ENCODE results near the gene ELMO1. TPM values are rescaled to one million over a fixed set of nuclear protein-coding genes. Genes with fewer than 3 reads are reported as not detected.

Gene ELMO1
- polyA plus RNA-seq, 1 donor (not counting 4 experiments of a cell fraction or from before 2014, with no cell fraction given): not detected

GRCh38 chr7:37201876-37202198 is 246.8 kb downstream of the ELMO1 start:
- H3K79me2 ChIP-seq (ENCODE audit: control insufficient read depth, insufficient read depth, low read length): no peaks in the 10 kb centered on the region
- TF ChIP-seq EZH2 (IDR thresholded peaks at IDR 0.05; ENCODE audit: low read length) (no peak), CTCF (optimal IDR thresholded peaks at IDR 0.05 in 1 of 3, IDR thresholded peaks at IDR 0.05 in 1 of 3, conservative IDR thresholded peaks at IDR 0.05 in 1 of 3; ENCODE audit: extremely low read depth in 1 of 3, insufficient read depth in 2 of 3, low read length in 3 of 3) (no peak)
- dilution Hi-C loops (cut with MboI; ENCODE audit: extremely low pct_ligation_motif_present, low sequenced_read_pairs): loop anchor here (25.0 kb wide), 1 partner anchor 715 kb away; no protein-coding TSS in a partner anchor
- H3K9me3 ChIP-seq (ENCODE audit: control insufficient read depth, low read depth, low read length): no peaks in the 10 kb centered on the region
- H3K27me3 ChIP-seq (ENCODE audit: control insufficient read depth, extremely low read depth, insufficient read depth, low read length): no peaks in the 10 kb centered on the region
- no peak overlapping the region for H3K4me2 ChIP-seq (ENCODE audit: control insufficient read depth, extremely low read depth, insufficient read depth, low read depth, low read length)
- no peaks in the 10 kb centered on the region for H3K36me3 ChIP-seq (ENCODE audit: control insufficient read depth in 2 of 2, extremely low read depth in 1 of 2, insufficient read depth in 2 of 2, low read length in 2 of 2)
- no peaks in the 10 kb centered on the region for H3K4me1 ChIP-seq (ENCODE audit: control insufficient read depth, extremely low read depth, insufficient read depth, low read length)
- no peaks in the 10 kb centered on the region for H3K9me1 ChIP-seq (ENCODE audit: control insufficient read depth, extremely low read depth, insufficient read depth, low read length)
- DNase-seq (ENCODE audit: low read depth, low spot score) (no peak), FAIRE-seq (no peak)
- no peak overlapping the region for H3K9ac ChIP-seq (ENCODE audit: control insufficient read depth, extremely low read depth, insufficient read depth, low read length)
- no peaks in the 10 kb centered on the region for H4K20me1 ChIP-seq (ENCODE audit: control insufficient read depth, extremely low read depth, insufficient read depth, low read length)
- H3K27ac ChIP-seq (ENCODE audit: control insufficient read depth, insufficient read depth, low read length): no peak overlapping the region
- no peak overlapping the region for H3K4me3 ChIP-seq (ENCODE audit: control insufficient read depth in 2 of 3, extremely low read depth in 1 of 3, insufficient read depth in 2 of 3, low read depth in 1 of 3, low read length in 3 of 3)
- H2AFZ ChIP-seq (ENCODE audit: control insufficient read depth, low read length): no peak overlapping the region

- dilution Hi-C loops (cut with MboI; ENCODE audit: extremely low pct_ligation_motif_present, low sequenced_read_pairs): loop anchor here (25.0 kb wide), 1 partner anchor 714 kb away; no protein-coding TSS in a partner anchor
- no peak for DNase-seq (ENCODE audit: low read depth, low spot score)
- Histone ChIP-seq H4K20me1 (ENCODE audit: control insufficient read depth, extremely low read depth, insufficient read depth, low read length) (no peaks in the 10 kb centered on the region), H3K4me1 (ENCODE audit: control insufficient read depth, extremely low read depth, insufficient read depth, low read length) (no peaks in the 10 kb centered on the region), H2AFZ (ENCODE audit: control insufficient read depth, low read length) (no peak overlapping the region), H3K4me2 (ENCODE audit: control insufficient read depth, extremely low read depth, insufficient read depth, low read depth, low read length) (no peak overlapping the region), H3K9ac (ENCODE audit: control insufficient read depth, extremely low read depth, insufficient read depth, low read length) (no peak overlapping the region), H3K27me3 (ENCODE audit: control insufficient read depth, extremely low read depth, insufficient read depth, low read length) (no peaks in the 10 kb centered on the region), H3K27ac (ENCODE audit: control insufficient read depth, insufficient read depth, low read length) (no peak overlapping the region), H3K79me2 (ENCODE audit: control insufficient read depth, insufficient read depth, low read length) (no peaks in the 10 kb centered on the region), H3K9me1 (ENCODE audit: control insufficient read depth, extremely low read depth, insufficient read depth, low read length) (no peaks in the 10 kb centered on the region), H3K9me3 (ENCODE audit: control insufficient read depth, low read depth, low read length) (no peaks in the 10 kb centered on the region), H3K4me3 (ENCODE audit: control insufficient read depth in 2 of 3, extremely low read depth in 1 of 3, insufficient read depth in 2 of 3, low read depth in 1 of 3, low read length in 3 of 3) (no peak overlapping the region), H3K36me3 (ENCODE audit: control insufficient read depth in 2 of 2, extremely low read depth in 1 of 2, insufficient read depth in 2 of 2, low read length in 2 of 2) (no peaks in the 10 kb centered on the region)
- TF ChIP-seq CTCF (optimal IDR thresholded peaks at IDR 0.05 in 1 of 3, IDR thresholded peaks at IDR 0.05 in 1 of 3, conservative IDR thresholded peaks at IDR 0.05 in 1 of 3; ENCODE audit: extremely low read depth in 1 of 3, insufficient read depth in 2 of 3, low read length in 3 of 3) (peak; percentile 83 to 91 (median 83)), EZH2 (IDR thresholded peaks at IDR 0.05; ENCODE audit: low read length) (no peak)
- FAIRE-seq: peak; percentile 74
Observed at GRCh38 chr7:37201003-37201875, 247.4 kb downstream of the ELMO1 start.

All from keratinocyte (primary cell).